Stimulated activated CD8-positive, alpha-beta memory T cell treated with anti-CD3 and anti-CD28 coated beads, Interleukin-15, amount 100 ng/mL, for 24 hours (primary cell): ENCODE results near the gene UCP2.

ENCODE experiments used
- DNase-seq: peaks from one replicate; pipeline ENCODE4 v3.0.0-alpha.2; 2020; ENCODE audit warnings: low read depth

The UCP2 gene, protein sequence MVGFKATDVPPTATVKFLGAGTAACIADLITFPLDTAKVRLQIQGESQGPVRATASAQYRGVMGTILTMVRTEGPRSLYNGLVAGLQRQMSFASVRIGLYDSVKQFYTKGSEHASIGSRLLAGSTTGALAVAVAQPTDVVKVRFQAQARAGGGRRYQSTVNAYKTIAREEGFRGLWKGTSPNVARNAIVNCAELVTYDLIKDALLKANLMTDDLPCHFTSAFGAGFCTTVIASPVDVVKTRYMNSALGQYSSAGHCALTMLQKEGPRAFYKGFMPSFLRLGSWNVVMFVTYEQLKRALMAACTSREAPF

DNA sequence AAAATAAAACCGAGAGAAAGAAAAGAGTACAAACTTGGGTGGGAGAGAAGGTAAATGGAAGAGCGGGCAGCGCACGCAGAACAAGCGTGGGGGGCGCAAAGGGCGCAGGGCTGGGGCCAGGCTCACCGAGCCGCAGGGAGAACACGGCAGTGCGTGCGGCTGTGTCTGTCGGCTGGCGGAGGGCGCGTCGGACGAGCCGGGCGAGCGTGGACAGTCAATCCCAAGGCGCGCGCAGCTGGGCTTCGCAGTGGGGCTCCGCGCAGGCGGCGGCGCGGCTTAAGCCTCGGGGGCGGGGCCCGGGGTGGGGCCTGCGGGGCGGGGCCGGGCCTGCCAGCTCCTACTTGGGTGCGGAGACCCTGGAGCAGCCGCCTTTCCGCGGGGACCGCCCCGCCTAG, at the start of gene UCP2:
Gene UCP2 (minus strand): TSS at position 249 of the 395 bp plus-strand sequence. CDS start 4,465 bp downstream, outside the sequence.
- DNase-seq, result peak; percentile 80

DNA sequence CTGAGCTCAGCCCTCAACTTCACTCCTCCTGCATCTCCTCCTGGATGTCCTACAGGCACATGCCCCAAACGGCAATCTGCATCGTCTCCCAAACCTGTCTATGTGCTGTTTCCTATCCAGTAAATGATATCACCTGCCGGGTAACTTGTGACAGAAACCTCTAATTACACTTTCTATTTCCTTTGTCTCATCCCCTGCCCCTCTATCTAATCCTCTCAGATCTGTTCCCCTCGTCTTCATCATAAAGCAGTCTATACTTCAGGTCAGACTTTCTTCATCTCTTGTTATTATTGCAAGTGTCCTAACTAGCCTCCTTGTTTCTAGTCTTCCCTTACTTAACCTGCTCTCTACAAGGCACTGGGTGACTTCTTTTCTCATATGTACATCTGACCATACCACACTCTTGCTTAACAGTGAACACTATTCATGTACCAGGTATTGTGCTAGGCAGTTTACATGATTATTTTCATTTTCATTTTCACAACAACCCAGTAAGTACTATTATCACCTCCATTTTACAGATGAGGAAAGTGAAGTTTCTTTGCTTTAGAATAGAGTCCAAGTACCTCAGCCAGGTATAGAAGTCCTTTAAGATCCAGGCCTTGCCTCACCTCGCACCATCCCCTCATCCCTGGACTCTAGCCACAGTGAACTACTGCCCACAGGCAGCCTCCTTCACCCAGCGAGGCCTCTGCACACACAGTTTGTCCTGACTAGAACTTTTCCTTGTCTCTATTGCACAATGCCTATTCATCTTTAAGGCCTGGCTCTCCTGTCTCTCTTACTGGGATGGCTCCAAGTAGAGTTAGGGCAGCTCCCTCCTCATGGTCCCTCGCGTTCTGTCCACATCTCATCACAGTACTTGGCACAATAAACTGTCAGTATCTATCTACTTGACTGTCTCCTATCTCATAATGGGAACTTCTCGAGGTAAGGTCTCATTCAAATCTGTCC, 48.4 kb upstream of the UCP2 start:
- no peak for DNase-seq

DNA sequence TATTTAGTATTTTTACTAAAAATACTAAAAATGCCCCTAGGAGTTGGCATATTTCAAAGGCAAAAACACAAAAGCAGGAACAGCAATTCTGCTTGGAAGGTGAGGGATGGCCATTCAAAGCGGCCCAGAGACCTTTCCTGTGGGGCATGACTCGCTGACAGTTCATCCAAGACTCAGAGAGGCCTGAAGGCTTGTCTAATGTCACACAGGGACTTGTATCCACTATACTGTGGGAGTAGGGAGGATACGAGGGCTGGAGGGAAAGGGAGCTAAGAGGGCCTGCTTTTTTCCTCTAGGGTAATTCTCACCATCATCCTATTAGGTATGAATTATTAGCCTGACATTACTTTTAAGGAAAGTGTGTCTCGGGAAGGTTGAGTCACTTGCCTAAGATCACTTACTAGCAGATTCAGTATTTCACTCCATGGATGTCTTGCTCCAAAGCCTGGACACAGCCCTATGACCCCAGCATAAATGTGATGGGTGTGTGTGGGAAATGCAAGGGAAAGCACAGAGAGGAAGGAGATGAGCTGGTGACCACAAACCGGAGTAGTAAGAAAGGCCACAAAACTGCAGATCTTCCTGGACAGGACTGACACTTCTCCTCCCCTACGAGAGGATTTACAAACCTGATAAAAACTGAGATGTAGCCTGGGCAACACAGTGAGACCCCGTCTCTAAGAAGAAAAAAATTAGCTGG, 43.0 kb upstream of the UCP2 start:
- DNase-seq, result no peak

DNA sequence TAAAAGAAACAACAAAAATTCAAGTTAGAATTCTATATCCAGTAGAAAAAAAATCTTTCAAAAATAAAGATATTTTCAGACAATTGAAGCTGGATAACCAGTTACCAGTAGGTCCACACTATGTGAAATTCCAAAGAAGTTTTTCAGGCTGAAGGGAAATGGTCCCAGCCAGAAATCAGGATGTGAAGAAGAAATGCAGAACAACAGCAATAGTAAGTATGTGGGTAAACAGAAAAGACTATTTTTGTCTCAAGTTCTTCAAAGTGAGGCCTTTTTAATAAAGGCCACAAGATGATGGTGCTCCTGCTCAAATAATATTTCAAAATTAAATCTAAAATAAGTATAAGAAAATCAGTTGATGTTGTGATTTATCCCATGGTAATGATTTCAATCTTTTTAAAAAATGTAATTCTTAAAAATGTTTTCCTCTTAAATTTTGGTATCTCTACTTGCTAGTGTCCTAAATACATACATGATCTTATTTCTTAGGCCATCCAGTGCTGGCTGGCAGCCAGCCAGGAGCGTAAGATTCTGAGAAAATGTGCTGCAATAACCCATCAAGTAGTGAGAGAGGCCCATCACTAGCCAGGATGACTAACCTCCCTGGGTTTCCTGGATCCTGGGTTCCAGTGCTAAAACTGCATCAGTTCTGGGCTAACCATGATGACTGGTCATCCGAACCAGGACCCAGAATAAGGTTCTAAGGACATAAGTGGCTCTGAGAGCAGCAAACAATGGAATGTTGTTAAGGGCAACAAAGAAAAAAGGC, 41.8 kb upstream of the UCP2 start:
- DNase-seq, result no peak

DNA sequence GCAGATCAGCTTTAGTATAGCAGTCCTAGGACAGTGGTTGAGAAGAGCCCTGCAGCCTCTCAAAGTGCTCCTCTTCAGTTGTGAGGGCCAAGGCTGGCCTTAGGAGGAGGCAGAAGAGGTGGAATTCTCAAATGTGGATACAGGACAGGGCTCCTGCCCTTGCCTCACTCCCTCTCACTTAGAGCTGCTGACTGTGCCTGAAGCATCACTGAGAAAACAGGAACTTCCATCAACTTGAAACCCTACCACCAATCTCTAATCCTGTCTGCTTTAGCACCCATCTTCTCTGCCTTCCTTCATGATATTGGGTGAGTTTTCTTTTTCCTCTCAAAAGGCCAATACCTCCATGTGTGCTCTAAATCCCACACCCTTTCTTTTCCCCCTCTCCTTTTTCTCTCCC, 40.6 kb upstream of the UCP2 start:
- no peak for DNase-seq

DNA sequence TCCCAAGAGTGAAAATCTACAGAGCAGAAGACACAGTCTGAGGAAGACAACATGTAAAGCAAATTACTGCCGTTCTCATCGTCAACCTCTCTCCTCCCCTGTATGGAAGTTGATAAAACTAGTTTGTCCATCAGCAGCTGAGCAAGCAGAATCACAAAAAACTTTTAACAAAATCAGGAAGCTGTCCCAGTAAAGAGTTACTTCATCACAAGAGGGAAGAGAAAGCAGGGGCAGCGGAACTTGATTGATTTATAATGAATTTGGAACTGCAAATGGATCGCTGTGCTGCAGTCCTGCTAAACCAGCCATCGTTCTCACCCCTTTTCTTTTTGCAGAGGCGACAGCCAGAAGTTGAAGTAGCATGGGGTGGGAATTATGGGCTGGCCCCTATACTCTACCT, 39.9 kb upstream of the UCP2 start:
- DNase-seq, result no peak

DNA sequence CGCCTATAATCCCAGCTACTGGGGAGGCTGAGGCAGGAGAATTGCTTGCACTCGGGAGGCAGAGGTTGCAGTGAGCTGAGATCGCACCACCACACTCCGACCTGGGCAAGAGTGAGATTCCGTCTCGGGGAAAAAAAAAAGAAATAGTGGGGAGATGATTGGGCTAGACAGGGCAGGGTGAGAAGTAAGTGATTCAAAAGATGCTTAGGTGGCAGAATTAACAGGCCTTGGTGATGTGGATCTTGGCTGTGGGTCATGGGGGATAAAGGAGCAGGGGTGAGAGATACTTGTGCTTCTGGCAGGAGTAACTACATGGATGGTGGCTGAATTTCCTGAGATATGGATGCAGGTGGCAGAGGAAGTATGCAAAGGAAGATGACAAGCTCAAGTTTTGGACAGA, 39.4 kb upstream of the UCP2 start:
- no peak for DNase-seq

DNA sequence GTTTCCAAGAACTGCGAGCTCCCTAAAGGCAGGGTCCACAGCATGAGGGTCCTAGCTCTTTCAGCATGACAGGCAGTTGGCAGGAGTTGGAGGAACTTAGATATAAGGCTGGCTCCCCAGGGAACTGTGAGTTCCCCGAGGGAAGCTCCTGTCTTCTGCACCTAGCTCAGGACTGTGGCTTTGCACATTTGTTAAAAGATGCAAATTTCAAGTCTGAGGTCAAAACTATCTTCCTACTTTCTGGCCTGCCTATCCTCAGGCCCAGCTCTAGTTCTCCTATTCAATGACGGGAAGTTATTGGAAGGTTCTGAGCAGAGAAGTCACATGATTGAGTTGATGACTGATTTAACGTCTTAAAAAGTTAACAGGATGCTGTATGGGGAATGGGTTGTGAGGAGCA, 37.9 kb upstream of the UCP2 start:
- no peak for DNase-seq

DNA sequence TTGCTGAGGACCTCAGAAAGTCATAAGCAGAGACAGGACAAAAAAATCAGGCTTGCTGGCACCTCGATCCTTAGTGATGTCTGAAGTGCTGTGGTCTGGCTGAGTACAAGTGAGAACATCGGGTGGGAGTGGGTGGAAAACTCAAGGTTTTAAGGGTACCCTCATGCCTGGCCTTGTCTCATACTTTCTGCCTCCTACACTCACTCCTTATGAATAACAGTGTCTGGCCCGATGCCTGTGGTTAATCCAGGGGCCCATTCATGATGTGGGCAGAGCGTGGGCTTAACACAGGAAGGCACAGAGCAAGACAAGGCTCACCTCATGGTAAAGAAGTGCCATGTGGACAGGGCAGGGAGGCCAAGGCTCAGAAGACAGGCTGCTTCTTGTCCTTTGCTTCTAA, 37.2 kb upstream of the UCP2 start:
- no peak for DNase-seq

DNA sequence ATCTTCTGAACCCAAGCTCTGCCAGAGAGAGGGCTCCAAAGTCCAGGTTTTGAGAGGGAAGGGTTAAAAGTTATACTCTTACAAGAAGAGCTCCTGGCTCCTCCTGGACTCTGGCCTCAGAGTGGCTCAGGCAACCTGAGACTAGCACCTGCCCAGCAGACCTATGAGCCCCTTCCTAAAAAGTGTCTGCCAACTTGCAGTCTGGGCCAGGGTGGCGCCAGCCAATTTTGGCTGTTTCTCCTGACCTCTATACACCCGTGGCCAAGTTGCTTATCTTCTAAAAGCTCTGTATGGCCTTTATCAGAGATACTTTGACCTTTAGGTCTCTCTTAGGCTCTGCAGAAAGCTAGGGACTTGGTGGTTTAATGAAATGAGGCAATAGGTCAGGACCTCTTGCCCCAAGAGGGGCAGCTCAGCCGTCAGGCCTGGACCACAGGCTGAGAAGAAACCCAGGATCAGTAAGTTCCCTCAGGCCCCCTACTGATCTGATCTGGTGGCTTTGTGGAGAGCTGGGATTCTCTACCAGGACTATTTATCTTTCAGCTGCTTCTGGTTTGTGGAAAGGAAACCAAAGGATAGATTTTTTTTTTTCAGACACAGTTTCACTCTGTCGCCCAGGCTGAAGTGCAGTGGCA, 36.6 kb upstream of the UCP2 start:
- DNase-seq, result no peak

DNA sequence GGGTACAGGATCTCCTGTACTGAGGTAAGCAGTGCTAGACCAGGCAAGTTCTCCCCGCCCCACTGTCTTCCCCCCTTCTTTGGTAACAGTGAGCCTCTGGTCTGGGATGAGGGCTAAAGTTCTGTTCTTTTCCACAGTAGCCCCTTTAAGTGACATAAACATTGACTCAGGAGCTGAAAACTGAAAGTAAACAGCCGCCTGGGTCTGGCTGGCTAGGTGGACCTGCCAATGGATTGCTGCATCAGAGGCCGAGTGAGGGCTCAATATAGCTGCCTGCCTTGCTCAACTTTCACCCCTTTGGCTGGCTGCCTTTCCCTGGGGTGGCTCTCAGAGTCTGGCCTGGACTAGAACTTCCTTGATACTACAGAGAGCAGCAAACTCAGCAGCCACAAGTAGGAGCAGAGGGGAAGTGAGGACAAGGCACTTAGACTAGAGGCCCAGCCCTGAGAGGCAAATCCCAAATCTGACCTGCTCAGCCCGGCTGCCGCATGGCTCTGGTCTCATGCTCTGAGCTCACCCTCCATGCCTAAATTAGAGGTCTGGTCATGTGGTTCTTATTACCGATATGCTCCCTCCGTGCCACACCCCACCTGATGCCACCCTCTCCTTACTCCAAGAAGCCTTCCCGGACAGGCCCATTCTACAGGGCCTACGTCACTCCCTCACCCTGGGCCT, 35.8 kb upstream of the UCP2 start:
- DNase-seq, result no peak

DNA sequence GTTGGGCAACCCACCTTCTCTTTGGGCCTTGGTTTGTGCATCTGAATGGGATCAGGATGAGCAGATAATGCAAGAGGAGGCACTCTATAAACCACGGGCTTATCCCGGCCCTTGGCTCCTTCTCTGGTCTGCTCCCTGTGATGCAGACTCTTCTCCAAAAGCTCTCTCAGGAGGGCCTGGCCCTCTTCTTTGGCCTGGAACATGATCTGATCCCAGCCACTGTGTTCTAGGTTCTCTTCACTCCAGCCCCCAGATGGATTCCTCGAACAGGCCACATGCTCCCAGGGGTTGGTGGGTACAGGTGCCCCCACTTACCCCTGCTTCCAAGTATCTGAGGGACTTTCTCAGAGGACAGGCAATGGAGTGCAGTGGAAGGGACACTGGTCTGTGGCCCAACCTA, 35.0 kb upstream of the UCP2 start:
- no peak for DNase-seq

DNA sequence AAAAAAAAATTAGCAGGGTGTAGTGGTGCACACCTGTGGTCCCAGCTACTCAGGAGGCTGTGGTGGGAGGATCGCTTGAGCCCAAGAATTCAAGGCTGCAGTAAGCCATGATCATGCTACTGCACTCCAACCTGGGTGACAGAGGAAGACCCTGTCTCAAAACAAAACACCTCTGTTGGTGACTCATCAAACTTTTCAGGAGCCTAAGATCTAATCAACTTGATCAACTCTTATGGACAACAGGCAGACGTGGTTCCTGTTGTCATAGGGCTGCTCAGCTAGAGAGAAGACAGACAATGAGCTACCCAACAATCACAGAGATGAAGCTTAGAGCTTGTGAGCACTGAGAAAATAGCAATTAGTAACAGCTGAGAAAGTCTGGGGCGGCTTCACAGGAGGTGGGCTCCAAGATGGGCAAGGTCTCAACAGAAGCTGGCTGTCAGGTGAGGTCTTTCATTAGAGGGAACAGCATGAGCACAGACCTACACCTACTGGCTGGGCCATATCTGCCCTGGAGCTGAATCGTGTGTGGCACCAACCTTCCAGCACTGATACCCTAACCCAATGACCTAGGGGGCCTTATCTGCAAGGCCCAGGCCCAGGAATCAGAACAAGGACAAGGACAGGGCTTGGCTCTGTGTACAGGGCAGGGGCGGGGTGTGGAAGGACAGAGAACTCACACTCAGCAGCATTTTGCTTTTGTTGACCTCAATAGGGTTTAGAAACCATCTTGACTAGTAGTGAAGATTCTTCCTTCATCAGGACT, 33.5 kb upstream of the UCP2 start:
- no peak for DNase-seq

DNA sequence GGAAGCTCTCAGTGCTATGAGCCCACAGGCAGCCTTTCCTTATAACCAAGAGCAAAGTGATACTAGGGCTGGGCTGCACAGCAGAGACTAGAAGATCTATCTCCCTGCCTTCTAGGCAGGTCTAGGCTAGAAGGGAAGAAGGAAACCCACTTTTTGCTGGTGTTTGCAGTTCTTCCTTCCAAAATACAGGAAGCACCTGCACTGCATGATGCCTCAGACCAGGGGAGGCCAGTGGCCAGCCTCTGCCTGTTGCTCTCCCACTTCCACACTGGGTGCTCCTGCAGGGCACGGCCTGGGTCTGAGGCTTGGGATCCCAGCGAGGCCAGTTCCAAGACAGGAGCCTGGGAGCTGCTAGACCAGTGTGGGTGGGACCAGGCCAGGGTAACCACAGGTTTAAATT, 32.2 kb upstream of the UCP2 start:
- DNase-seq, result no peak

DNA sequence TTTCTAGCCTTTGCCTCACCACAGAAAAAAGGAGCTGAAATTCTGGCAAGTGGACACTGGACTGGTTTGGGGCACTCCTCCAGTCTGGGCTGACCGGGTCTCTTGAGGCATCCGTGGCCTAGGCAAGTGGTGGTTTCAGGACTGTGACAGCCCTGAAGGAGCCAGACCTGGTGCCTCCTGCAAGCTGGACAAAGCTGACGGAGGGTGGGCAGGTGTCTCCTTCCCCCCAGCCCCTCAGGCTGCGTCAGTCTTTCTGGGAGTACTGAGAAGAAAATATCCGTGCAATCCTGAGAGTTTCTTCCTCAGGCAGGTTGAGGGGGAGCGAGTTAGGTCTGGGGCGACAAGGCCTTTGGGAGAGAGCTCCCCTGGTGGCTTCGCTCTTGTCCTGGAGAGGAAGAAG, 30.5 kb upstream of the UCP2 start:
- no peak for DNase-seq

DNA sequence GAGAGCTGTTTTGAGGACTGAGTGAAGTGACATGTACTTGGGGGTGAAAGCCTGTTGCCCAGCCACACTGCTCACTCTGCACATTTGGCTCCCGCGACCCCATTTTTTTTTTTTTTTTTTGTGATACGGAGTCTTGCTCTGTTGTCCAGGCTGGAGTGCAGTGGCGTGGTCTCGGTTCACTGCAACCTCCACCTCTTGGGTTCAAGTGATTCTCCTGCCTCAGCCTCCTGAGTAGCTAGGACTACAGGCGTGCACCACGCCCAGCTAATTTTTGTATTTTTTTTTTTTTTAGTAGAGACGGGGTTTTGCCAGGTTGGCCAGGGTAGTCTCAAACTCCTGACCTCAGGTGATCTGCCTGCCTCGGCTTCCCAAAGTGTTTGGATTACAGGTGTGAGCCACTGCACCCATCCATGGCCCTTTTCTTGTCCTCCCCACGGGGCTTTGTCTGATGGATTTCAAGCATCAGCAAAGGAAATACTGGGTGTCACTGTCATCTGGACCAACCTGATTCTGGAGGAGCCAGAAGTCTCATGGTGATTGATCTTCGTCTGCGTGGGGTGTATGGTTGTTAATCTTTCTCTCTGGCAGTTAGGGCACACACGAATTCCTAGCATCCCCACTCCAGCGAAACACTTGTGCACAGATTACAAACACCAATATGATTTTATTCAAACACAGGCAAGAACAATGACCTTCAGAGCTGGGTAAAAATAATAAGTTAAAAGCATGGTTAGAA, 29.6 kb upstream of the UCP2 start:
- no peak for DNase-seq

DNA sequence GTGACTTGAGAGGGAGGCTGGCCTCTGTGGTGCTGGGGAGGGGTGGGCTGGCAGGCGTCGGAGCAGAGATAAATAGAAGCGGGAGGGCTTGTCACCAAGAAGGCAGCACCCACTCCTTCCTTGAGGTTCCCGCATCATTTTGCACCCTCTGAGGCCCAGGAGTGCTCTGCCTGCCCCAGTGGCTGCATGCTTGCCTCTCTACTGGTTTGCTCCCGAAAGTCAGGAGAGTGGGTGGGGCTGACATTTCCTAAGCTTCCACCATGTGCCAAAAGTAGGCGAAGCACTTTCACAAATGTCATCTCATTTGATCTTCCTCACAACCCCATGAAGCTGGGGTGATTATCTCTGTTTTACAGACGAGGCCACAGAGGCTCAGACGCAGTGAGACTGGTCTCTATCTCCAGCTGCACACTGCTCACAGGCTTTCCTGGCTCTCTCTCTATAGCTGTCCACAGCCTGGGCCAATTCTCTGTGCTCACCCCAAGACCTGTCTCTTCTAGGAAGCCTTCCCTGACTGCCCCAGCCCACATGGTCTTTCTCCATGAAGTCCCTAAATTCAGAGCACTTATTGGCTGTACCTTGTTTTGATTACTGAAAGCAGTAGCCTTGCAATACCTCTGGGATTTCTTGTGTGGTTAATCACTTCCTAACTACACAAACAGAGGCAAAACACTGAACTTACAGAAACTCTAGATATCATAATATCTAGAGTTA, 28.9 kb upstream of the UCP2 start:
- DNase-seq, result no peak
